Measurements from ENCODE around the gene SLBP. TPM values are rescaled to one million over a fixed set of nuclear protein-coding genes. Genes with fewer than 3 reads are reported as not detected.
A peak's percentile ranks its signal among the peaks of the same experiment; 100 is the strongest.

SLBP gene
- 48.2 and 89.1 TPM in 2 replicates for total RNA-seq (ENCODE audit: low replicate concordance)

GRCh38 chr4:1712216-1713002 lies at the start of gene SLBP:
SLBP (minus strand) TSS chr4:1712319; CDS start chr4:1712188, 131 bp downstream.
- H3K4me3 ChIP-seq (ENCODE audit: low read depth, low read length), result peak within 1 kb of the TSS; percentile 95
- peak; percentile 89 for DNase-seq (ENCODE audit: low read depth)
- TF ChIP-seq, protein P1, sequence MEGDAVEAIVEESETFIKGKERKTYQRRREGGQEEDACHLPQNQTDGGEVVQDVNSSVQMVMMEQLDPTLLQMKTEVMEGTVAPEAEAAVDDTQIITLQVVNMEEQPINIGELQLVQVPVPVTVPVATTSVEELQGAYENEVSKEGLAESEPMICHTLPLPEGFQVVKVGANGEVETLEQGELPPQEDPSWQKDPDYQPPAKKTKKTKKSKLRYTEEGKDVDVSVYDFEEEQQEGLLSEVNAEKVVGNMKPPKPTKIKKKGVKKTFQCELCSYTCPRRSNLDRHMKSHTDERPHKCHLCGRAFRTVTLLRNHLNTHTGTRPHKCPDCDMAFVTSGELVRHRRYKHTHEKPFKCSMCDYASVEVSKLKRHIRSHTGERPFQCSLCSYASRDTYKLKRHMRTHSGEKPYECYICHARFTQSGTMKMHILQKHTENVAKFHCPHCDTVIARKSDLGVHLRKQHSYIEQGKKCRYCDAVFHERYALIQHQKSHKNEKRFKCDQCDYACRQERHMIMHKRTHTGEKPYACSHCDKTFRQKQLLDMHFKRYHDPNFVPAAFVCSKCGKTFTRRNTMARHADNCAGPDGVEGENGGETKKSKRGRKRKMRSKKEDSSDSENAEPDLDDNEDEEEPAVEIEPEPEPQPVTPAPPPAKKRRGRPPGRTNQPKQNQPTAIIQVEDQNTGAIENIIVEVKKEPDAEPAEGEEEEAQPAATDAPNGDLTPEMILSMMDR (IDR thresholded peaks at IDR 0.05; ENCODE audit: insufficient read depth, low read length), result no peak

DNA sequence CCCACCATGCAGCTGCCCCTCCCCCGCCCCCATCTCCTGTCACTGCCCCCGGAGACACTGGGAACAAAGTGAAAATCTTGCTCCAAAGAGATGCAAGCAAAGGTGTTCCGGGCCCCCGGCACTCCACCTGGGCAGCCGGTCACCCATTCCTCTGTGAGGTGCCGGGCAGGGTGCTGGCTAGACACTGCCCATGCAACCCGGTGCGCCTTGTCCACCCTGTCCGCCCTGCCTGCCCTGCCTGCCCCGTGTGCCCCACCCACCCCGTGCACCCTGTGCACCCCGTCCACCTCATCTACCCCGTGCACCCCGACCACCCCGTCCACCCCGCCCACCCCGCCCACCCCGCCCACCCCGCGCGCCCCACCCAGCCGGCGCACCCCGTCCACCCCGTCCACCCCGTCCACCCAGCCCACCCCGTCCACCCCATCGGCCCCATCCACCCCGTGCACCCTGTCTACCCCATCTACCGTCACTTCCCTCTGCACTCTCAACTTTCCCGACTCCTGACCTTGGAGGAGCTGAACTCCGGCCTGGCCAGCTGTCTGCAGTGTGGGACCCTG lies 49.1 kb upstream of the SLBP start:
- no peak for DNase-seq (ENCODE audit: low read depth)
- TF ChIP-seq, protein P1 (IDR thresholded peaks at IDR 0.05; ENCODE audit: insufficient read depth, low read length), result no peak
- no peak overlapping the region for H3K4me3 ChIP-seq (ENCODE audit: low read depth, low read length)

DNA sequence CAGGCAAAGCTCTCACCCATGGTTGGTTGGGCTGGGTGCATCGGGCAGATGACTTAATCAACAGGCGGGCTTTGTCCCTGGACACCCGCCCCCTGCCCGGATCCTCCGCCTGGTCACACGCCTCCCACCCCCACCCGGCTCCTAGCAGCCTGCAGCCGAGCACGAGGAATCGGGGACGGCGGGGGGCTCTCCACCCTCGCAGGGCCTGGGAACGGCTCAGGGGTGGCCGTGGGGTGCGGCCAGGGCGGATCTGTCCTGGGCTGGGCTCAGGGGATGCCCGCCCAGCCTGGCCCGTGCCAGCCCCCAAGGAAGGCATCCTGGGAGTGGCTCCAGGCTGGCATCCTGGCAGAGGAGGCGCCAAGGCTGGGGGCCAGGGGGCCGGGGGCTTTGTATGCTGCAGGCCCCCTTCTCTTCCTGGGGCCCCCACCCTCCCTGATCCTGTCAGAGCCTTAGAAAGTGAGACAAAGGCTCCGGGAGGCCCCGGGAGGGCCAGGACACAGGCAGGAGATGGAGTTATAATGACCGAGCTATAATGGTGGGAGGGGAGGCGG lies 48.5 kb upstream of the SLBP start:
- no peak for DNase-seq (ENCODE audit: low read depth)
- TF ChIP-seq, protein P1 (IDR thresholded peaks at IDR 0.05; ENCODE audit: insufficient read depth, low read length), result no peak
- no peak overlapping the region for H3K4me3 ChIP-seq (ENCODE audit: low read depth, low read length)

- H3K4me3 ChIP-seq (ENCODE audit: low read depth, low read length), result no peak overlapping the region
- TF ChIP-seq, protein P1 (IDR thresholded peaks at IDR 0.05; ENCODE audit: insufficient read depth, low read length), result no peak
- DNase-seq (ENCODE audit: low read depth), result no peak
Measured at GRCh38 chr4:1759818-1760223, 47.7 kb upstream of the SLBP start.

DNA sequence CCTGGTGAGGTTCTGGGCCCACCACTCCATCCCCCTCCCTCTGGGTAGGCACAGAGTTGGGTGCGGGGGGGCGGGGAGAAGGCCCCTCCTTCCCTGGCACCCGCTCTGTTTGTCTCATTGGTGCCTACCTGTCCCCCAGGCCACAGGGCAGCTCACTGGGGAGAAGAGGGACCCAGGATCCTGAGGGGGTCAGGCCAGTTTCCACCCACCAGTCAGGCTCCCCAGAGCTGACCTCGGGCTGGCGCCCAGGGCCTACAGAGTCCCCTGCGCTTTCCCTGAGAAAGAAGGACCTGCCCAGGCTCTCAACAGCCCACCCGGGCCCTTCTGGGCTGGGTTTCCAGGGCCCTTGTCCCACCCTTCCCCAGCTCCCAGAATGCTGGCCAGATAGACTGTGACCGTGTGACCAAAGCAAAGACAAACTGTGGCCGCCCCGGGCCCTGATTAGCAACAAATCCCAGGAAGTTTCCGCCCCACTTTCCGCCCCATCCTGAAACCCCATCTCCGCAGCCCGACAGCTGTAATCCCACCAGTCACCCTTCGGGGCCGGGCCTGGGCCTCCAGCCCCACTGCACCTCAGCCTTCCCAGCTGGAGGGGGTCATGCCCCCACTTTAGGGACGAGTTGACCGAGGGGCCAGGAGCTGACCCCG lies 47.2 kb upstream of the SLBP start:
- no peak for DNase-seq (ENCODE audit: low read depth)
- H3K4me3 ChIP-seq (ENCODE audit: low read depth, low read length), result no peak overlapping the region
- TF ChIP-seq, protein P1 (IDR thresholded peaks at IDR 0.05; ENCODE audit: insufficient read depth, low read length), result no peak

DNA sequence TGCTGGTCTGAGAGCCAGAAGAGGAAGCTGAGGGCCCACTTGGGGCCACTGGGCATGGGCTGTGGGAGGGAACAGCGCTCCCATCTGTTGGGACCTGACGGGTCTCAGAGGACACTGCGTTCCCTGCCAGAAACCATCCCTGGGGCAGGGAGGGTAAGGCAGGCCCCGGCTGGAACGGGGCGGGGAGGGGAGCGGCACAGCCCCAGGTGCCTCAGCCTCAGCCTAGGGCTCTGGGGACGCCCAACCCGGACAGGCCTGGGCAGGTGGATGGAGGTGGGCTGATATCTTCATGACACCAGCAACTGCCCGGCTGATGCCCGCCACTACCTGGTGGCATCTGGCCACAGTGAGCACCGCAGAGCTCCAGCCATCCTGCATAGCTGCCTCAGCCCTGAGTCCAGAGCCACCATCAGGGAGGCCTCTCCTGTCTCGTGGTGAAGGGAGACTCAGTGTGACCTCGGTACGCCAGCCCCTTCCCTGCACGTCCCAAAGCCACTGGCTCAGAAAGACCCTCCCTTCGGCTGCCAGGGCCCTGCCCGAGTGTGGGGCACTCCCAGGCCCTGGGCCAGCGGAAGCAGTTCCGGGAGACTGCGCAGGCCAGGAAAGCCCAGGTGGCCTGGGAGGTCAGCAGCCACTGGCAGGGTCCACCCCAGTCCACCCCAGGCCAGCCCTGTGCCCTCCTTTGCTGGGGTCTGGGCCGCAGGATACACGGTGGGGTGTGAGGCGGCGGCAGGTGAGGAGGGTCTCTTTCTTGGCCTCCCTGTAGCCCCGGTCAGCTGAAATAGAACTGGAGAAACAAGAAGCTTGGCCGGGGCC lies 46.4 kb upstream of the SLBP start:
- TF ChIP-seq, protein P1 (IDR thresholded peaks at IDR 0.05; ENCODE audit: insufficient read depth, low read length), result no peak
- no peak overlapping the region for H3K4me3 ChIP-seq (ENCODE audit: low read depth, low read length)
- DNase-seq (ENCODE audit: low read depth), result no peak
